Endothelial cell of umbilical vein (primary cell): ENCODE measurements around the gene TUBGCP3. TPM values are rescaled to one million over a fixed set of nuclear protein-coding genes. Genes with fewer than 3 reads are reported as not detected.

Experiments
- BruUV-seq: library from RNA; stranded (reverse); fragments of 400-500 nt; replicated peaks from 2 replicates; lab custom pipeline; 2021; lab: Mats Ljungman, UMichigan
- CTCF ChIA-PET: fragments of 300-600, 350-600 bp; sonication (Branson Sonifier 250); formaldehyde crosslinking; loops from one replicate; lab custom pipeline; 2021; ENCODE audit warnings: antibody characterized with exemption, inconsistent platforms; lab: Charles Lee
- POLR2A ChIA-PET: fragments of 300-600, 350-600 bp; sonication (Branson Sonifier 250); formaldehyde crosslinking; loops from one replicate; lab custom pipeline; 2021; ENCODE audit warnings: antibody characterized with exemption, inconsistent platforms; lab: Charles Lee
- DNase-seq: peaks from one replicate; pipeline ENCODE4 v3.0.0-alpha.2; 2011; ENCODE audit warnings: low read depth, low spot score
- FAIRE-seq: peaks from 2 replicates; lab custom pipeline; 2011; peaks lifted over from hg19 to GRCh38; lab: Jason Lieb, UNC
- H2AFZ ChIP-seq: 2 replicates; pipeline ENCODE4 v1.6.0; 2012; ENCODE audit warnings: low read depth, low read length, control low read depth, inconsistent platforms
- H3K27ac ChIP-seq: 2 replicates; pipeline ENCODE4 v1.5.1; 2011; ENCODE audit warnings: low read depth, mild to moderate bottlenecking, control low read depth, low read length, moderate library complexity; ENCODE audit not compliant: insufficient read depth
- H3K27me3 ChIP-seq, 2 experiments: 2 replicates each; pipeline versions ENCODE4 v1.6.0 to v1.6.1; 2011; ENCODE audit warnings: low read length in 2 of 2, mixed read lengths in 1 of 2; ENCODE audit not compliant: control insufficient read depth in 2 of 2, insufficient read depth in 2 of 2
- H3K36me3 ChIP-seq, 2 experiments: 2 replicates in 1 of 2; 3 replicates in 1 of 2; pipeline ENCODE4 v1.5.1; 2011; ENCODE audit warnings: low read length in 2 of 2, mild to moderate bottlenecking in 1 of 2, moderate library complexity in 1 of 2; ENCODE audit not compliant: control insufficient read depth in 2 of 2, insufficient read depth in 2 of 2; ENCODE audit errors: extremely low read depth in 1 of 2
- H3K4me1 ChIP-seq: 3 replicates; pipeline ENCODE4 v1.5.1; 2011; ENCODE audit warnings: mild to moderate bottlenecking, low read length; ENCODE audit not compliant: control insufficient read depth, insufficient read depth; ENCODE audit errors: extremely low read depth
- H3K4me2 ChIP-seq: 2 replicates; pipeline ENCODE4 v1.6.1; 2011; ENCODE audit warnings: low read length, control low read depth, mixed read lengths; ENCODE audit not compliant: insufficient read depth
- H3K4me3 ChIP-seq, 3 experiments: fragments of 200-600 bp in 1 of 3; sonication (generic), shearing (Covaris generic) in 1 of 3; replicated peaks in 1 of 3; 2 replicates each; pipeline ENCODE4 v1.5.1; 2011 to 2016; ENCODE audit warnings: control low read depth in 3 of 3, low read length in 3 of 3, mild to moderate bottlenecking in 2 of 3, inconsistent platforms in 1 of 3, low read depth in 1 of 3, moderate library complexity in 1 of 3; ENCODE audit not compliant: insufficient read depth in 1 of 3
- H3K79me2 ChIP-seq: 2 replicates; pipeline ENCODE4 v1.6.0; 2012; ENCODE audit warnings: low read length, inconsistent platforms; ENCODE audit not compliant: control insufficient read depth, insufficient read depth
- H3K9ac ChIP-seq: replicated peaks from 2 replicates; pipeline ENCODE3; 2011; ENCODE audit warnings: low read length, control low read depth; ENCODE audit not compliant: insufficient read depth; ENCODE audit errors: extremely low read depth
- H3K9me1 ChIP-seq: replicated peaks from 3 replicates; pipeline ENCODE4 v1.6.0; 2011; ENCODE audit warnings: mild to moderate bottlenecking, low read length; ENCODE audit not compliant: control insufficient read depth, insufficient read depth; ENCODE audit errors: extremely low read depth
- H3K9me3 ChIP-seq: replicated peaks from 2 replicates; pipeline ENCODE4 v1.5.1; 2012; ENCODE audit warnings: low read length, inconsistent platforms; ENCODE audit not compliant: control insufficient read depth, insufficient read depth
- H4K20me1 ChIP-seq: replicated peaks from 2 replicates; pipeline ENCODE3; 2011; ENCODE audit warnings: mild to moderate bottlenecking, low read length; ENCODE audit not compliant: control insufficient read depth, insufficient read depth; ENCODE audit errors: extremely low read depth
- EZH2 ChIP-seq: IDR thresholded peaks from 2 replicates; pipeline ENCODE4 v1.6.1; 2012; ENCODE audit warnings: borderline replicate concordance, low read depth, mild to moderate bottlenecking, moderate library complexity, low read length, inconsistent platforms; ENCODE audit not compliant: severe bottlenecking
- FOS ChIP-seq: IDR thresholded peaks from 2 replicates; pipeline ENCODE4 v1.6.1; 2011; ENCODE audit warnings: mild to moderate bottlenecking, low read length, moderate library complexity, borderline replicate concordance; ENCODE audit not compliant: insufficient read depth
- GATA2 ChIP-seq: IDR thresholded peaks from 2 replicates; pipeline ENCODE4 v1.7.0; 2011; ENCODE audit warnings: low read depth, mild to moderate bottlenecking, moderate library complexity, mixed read lengths, low read length; ENCODE audit not compliant: insufficient read length, insufficient read depth
- JUN ChIP-seq: IDR thresholded peaks from 2 replicates; pipeline ENCODE4 v1.6.1; 2011; ENCODE audit warnings: borderline replicate concordance, low read depth; ENCODE audit not compliant: insufficient read length, insufficient read depth
- MYC ChIP-seq: IDR thresholded peaks from one replicate; pipeline ENCODE4 v1.6.1; 2011; ENCODE audit warnings: mild to moderate bottlenecking, low read depth, low read length
- POLR2A ChIP-seq: IDR thresholded peaks from 2 replicates; pipeline ENCODE4 v1.6.1; 2012; ENCODE audit warnings: low read depth, mild to moderate bottlenecking, control low read depth, low read length
- POLR2AphosphoS5 ChIP-seq: IDR thresholded peaks from 2 replicates; pipeline ENCODE4 v1.6.1; 2012; ENCODE audit warnings: low read depth, mild to moderate bottlenecking, control low read depth, low read length, moderate library complexity; ENCODE audit not compliant: insufficient read depth
- dilution Hi-C: fragments of 300-500 bp; cut with MboI; formaldehyde crosslinking; loops from one replicate; pipeline ENCODE4 v1.15.0; 2019; ENCODE audit warnings: low sequenced_read_pairs; ENCODE audit not compliant: extremely low pct_ligation_motif_present
- intact Hi-C: fragments of 100-400 bp; cut with micrococcal nuclease; formaldehyde crosslinking; loops from one replicate; pipeline ENCODE4 v1.10.0; 2022
- polyA plus RNA-seq, 4 experiments: library from polyadenylated mRNA; depleted of rRNA in 3 of 4; stranded (reverse) in 3 of 4; unstranded in 1 of 4; fragments of >200 nt; gene quantifications; 2 replicates each; pipeline versions ENCODE4 v1.2.1 to v1.2.3, GENCODE V29; 2011 to 2012; ENCODE audit warnings: missing spikeins in 1 of 4
- total RNA-seq: library from RNA; stranded (reverse); gene quantifications from 2 replicates; pipeline ENCODE4 v1.2.3, GENCODE V29; 2021
- TF ChIP-seq, protein P1 (sequence below), 2 donors: IDR thresholded peaks; 1 replicate in 1 of 2; 2 replicates in 1 of 2; pipeline ENCODE4 v1.5.1; 2011; ENCODE audit warnings: low read length in 2 of 2, mild to moderate bottlenecking in 2 of 2, moderate library complexity in 2 of 2, control low read depth in 1 of 2, inconsistent platforms in 1 of 2, low read depth in 1 of 2; ENCODE audit not compliant: insufficient read depth in 1 of 2; ENCODE audit errors: extremely low read depth in 1 of 2
- TF ChIP-seq, protein P2 (sequence below): IDR thresholded peaks from 2 replicates; pipeline ENCODE4 v1.6.1; 2011; ENCODE audit not compliant: insufficient read depth, insufficient read length

The TUBGCP3 gene
- total and polyA plus RNA-seq, 2 donors (not counting 3 experiments of a cell fraction or from before 2014, with no cell fraction given), result 36.4 to 47.7 TPM

DNA sequence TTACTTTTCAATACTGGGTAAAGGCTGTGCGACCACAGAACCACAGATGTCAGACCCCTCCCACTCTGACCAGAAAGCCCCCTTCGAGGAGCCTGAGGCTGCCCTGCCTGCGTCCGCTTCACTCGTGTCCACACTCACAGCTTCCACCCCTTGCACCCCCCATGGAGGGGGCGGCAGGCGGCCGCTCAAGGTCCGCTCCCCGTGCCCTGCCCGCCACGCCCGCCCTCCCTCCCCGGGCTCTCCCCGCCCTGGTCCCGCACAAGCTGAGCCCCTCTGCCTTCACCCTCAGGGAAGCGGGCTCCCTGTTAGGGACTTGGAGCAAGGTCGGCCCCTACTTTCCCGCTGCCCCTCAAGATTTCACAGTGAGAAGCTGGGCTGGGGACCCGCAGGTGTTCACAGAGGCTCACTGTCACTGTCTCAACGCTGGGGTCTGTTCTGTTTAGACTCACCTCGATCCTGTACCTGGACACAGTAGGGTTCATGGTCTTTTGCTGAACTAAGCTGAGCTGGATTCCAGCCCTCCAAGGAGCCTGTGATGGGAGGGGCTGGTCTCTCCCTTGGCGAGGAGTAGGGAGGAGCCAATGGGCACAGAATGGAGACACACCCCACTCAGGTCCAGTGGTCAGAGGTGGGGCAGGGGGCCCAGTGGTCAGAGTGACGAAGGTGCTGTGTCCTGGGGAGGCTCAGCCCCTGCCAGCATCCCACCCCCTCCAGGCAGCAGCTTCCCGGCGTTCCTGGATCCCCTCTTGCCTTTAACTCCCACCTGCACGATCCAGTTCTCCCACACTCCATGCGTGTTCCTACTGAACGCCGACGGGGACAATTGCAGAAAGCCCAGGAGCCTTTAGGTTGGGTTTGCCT is 142.3 kb downstream of the TUBGCP3 start:
- no peaks in the 10 kb centered on the region for H3K9me1 ChIP-seq
- dilution Hi-C loops (no loop called here), intact Hi-C loops (no loop called here)
- ChIA-PET POLR2A (no interaction called here), CTCF (interaction anchor here (3.3 kb wide), 1 partner anchor 1378 kb away, joined by 33 read pairs; no protein-coding TSS in a partner anchor)
- H3K36me3 ChIP-seq, result no peaks in the 10 kb centered on the region
- H3K4me1 ChIP-seq, result no peaks in the 10 kb centered on the region
- H3K9me3 ChIP-seq, result no peaks in the 10 kb centered on the region
- no TSS peak for BruUV-seq
- no peak overlapping the region for H2AFZ ChIP-seq
- H3K27ac ChIP-seq, result no peak overlapping the region
- no peak overlapping the region for H3K4me2 ChIP-seq
- DNase-seq (no peak), FAIRE-seq (no peak)
- no peak overlapping the region for H3K9ac ChIP-seq
- no peaks in the 10 kb centered on the region for H3K27me3 ChIP-seq
- no peaks in the 10 kb centered on the region for H3K79me2 ChIP-seq
- TF ChIP-seq POLR2AphosphoS5 (no peak), FOS (no peak), GATA2 (no peak), POLR2A (no peak), EZH2 (no peak), MYC (no peak), JUN (no peak)
- TF ChIP-seq, protein P1, sequence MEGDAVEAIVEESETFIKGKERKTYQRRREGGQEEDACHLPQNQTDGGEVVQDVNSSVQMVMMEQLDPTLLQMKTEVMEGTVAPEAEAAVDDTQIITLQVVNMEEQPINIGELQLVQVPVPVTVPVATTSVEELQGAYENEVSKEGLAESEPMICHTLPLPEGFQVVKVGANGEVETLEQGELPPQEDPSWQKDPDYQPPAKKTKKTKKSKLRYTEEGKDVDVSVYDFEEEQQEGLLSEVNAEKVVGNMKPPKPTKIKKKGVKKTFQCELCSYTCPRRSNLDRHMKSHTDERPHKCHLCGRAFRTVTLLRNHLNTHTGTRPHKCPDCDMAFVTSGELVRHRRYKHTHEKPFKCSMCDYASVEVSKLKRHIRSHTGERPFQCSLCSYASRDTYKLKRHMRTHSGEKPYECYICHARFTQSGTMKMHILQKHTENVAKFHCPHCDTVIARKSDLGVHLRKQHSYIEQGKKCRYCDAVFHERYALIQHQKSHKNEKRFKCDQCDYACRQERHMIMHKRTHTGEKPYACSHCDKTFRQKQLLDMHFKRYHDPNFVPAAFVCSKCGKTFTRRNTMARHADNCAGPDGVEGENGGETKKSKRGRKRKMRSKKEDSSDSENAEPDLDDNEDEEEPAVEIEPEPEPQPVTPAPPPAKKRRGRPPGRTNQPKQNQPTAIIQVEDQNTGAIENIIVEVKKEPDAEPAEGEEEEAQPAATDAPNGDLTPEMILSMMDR (IDR thresholded peaks at IDR 0.05; ENCODE audit: extremely low read depth in 1 of 2, insufficient read depth in 1 of 2, low read depth in 1 of 2, low read length in 2 of 2), result no peak
- TF ChIP-seq, protein P2, sequence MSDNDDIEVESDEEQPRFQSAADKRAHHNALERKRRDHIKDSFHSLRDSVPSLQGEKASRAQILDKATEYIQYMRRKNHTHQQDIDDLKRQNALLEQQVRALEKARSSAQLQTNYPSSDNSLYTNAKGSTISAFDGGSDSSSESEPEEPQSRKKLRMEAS, result no peak
- no peaks in the 10 kb centered on the region for H4K20me1 ChIP-seq
- no peak overlapping the region for H3K4me3 ChIP-seq
